ENCODE measurements around the gene GGT7. TPM values are rescaled to one million over a fixed set of nuclear protein-coding genes. Genes with fewer than 3 reads are reported as not detected.

Gene GGT7
- total RNA-seq, 1 experiment from 2014 or later, result 27.7 TPM

GRCh38 chr20:34863421-34863965 lies 9.2 kb downstream of the GGT7 start:
- ChIA-PET POLR2A (interaction anchor here (0.6 kb wide), 1 partner anchor 165 kb away, joined by 3 read pairs; no protein-coding TSS in a partner anchor), CTCF (interaction anchor here (1.1 to 3.5 kb wide), 6 partner anchors 9 to 135 kb away, joined by 3 to 24 read pairs (median 5); partner anchors contain the start of genes ACSS2, GGT7, GSS and MYH7B)
- peak; percentile 79 for ATAC-seq
- H3K27me3 Mint-ChIP-seq (ENCODE audit: low read depth), result peaks cover 4% of the 10 kb centered on the region; the same call in 1 of the 2 replicates
- peaks cover 3% of the 10 kb centered on the region; the same call in 1 of the 2 replicates for H3K36me3 Mint-ChIP-seq
- TF ChIP-seq, protein P1, sequence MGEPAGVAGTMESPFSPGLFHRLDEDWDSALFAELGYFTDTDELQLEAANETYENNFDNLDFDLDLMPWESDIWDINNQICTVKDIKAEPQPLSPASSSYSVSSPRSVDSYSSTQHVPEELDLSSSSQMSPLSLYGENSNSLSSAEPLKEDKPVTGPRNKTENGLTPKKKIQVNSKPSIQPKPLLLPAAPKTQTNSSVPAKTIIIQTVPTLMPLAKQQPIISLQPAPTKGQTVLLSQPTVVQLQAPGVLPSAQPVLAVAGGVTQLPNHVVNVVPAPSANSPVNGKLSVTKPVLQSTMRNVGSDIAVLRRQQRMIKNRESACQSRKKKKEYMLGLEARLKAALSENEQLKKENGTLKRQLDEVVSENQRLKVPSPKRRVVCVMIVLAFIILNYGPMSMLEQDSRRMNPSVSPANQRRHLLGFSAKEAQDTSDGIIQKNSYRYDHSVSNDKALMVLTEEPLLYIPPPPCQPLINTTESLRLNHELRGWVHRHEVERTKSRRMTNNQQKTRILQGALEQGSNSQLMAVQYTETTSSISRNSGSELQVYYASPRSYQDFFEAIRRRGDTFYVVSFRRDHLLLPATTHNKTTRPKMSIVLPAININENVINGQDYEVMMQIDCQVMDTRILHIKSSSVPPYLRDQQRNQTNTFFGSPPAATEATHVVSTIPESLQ (CRISPR knock-in tag; IDR thresholded peaks at IDR 0.05), result no peak
- TF ChIP-seq ZBTB21 (CRISPR knock-in tag; IDR thresholded peaks at IDR 0.05; ENCODE audit: borderline replicate concordance), result no peak
- no peak for TF ChIP-seq FOXP4 (CRISPR knock-in tag; IDR thresholded peaks at IDR 0.05)
- no peak for TF ChIP-seq ZNF671 (CRISPR knock-in tag; IDR thresholded peaks at IDR 0.05)
- TF ChIP-seq ZNF121 (CRISPR knock-in tag; IDR thresholded peaks at IDR 0.05), result no peak
- no peaks in the 10 kb centered on the region for H3K9me3 Mint-ChIP-seq
- DNase-seq (ENCODE audit: low spot score), result peak; percentile 36
- peak overlapping the region; percentile 61 for H3K4me3 Mint-ChIP-seq
- peak overlapping the region; percentile 80; the same call in 1 of the 2 replicates for H3K27ac Mint-ChIP-seq
- H3K4me1 Mint-ChIP-seq, result peaks cover 18% of the 10 kb centered on the region

GRCh38 chr20:34862724-34863123 lies 9.9 kb downstream of the GGT7 start:
- ATAC-seq, result no peak
- POLR2A ChIA-PET, result no interaction called here
- no peaks in the 10 kb centered on the region for H3K9me3 Mint-ChIP-seq
- peak overlapping the region; percentile 61 for H3K4me3 Mint-ChIP-seq
- H3K36me3 Mint-ChIP-seq, result peaks cover 8% of the 10 kb centered on the region
- no peak for DNase-seq (ENCODE audit: low spot score)
- CTCF ChIA-PET, result interaction anchor here (1.2 to 3.5 kb wide), 2 partner anchors 10 to 28 kb away, joined by 3 to 24 read pairs; partner anchors contain the start of gene GGT7
- peaks cover 4% of the 10 kb centered on the region; the same call in 1 of the 2 replicates for H3K27me3 Mint-ChIP-seq (ENCODE audit: low read depth)
- peaks cover 18% of the 10 kb centered on the region for H3K4me1 Mint-ChIP-seq
- H3K27ac Mint-ChIP-seq, result peak overlapping the region; percentile 80
- TF ChIP-seq FOXJ3 (CRISPR knock-in tag; IDR thresholded peaks at IDR 0.05; ENCODE audit: borderline replicate concordance), result no peak
- TF ChIP-seq GRHL2 (CRISPR knock-in tag; IDR thresholded peaks at IDR 0.05; ENCODE audit: insufficient replicate concordance, severe bottlenecking), result no peak
- TF ChIP-seq SMAD4 (CRISPR knock-in tag; IDR thresholded peaks at IDR 0.05), result no peak
- TF ChIP-seq, protein P2, sequence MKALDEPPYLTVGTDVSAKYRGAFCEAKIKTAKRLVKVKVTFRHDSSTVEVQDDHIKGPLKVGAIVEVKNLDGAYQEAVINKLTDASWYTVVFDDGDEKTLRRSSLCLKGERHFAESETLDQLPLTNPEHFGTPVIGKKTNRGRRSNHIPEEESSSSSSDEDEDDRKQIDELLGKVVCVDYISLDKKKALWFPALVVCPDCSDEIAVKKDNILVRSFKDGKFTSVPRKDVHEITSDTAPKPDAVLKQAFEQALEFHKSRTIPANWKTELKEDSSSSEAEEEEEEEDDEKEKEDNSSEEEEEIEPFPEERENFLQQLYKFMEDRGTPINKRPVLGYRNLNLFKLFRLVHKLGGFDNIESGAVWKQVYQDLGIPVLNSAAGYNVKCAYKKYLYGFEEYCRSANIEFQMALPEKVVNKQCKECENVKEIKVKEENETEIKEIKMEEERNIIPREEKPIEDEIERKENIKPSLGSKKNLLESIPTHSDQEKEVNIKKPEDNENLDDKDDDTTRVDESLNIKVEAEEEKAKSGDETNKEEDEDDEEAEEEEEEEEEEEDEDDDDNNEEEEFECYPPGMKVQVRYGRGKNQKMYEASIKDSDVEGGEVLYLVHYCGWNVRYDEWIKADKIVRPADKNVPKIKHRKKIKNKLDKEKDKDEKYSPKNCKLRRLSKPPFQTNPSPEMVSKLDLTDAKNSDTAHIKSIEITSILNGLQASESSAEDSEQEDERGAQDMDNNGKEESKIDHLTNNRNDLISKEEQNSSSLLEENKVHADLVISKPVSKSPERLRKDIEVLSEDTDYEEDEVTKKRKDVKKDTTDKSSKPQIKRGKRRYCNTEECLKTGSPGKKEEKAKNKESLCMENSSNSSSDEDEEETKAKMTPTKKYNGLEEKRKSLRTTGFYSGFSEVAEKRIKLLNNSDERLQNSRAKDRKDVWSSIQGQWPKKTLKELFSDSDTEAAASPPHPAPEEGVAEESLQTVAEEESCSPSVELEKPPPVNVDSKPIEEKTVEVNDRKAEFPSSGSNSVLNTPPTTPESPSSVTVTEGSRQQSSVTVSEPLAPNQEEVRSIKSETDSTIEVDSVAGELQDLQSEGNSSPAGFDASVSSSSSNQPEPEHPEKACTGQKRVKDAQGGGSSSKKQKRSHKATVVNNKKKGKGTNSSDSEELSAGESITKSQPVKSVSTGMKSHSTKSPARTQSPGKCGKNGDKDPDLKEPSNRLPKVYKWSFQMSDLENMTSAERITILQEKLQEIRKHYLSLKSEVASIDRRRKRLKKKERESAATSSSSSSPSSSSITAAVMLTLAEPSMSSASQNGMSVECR (CRISPR knock-in tag; IDR thresholded peaks at IDR 0.05; ENCODE audit: borderline replicate concordance), result no peak
- TF ChIP-seq, protein P3, sequence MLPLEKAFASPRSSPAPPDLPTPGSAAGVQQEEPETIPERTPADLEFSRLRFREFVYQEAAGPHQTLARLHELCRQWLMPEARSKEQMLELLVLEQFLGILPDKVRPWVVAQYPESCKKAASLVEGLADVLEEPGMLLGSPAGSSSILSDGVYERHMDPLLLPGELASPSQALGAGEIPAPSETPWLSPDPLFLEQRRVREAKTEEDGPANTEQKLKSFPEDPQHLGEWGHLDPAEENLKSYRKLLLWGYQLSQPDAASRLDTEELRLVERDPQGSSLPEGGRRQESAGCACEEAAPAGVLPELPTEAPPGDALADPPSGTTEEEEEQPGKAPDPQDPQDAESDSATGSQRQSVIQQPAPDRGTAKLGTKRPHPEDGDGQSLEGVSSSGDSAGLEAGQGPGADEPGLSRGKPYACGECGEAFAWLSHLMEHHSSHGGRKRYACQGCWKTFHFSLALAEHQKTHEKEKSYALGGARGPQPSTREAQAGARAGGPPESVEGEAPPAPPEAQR (CRISPR knock-in tag; IDR thresholded peaks at IDR 0.05), result no peak
- TF ChIP-seq E2F4 (CRISPR knock-in tag; IDR thresholded peaks at IDR 0.05; ENCODE audit: borderline replicate concordance, low read depth), result no peak
- TF ChIP-seq EMX1 (CRISPR knock-in tag; IDR thresholded peaks at IDR 0.05), result no peak
- TF ChIP-seq, protein P4, sequence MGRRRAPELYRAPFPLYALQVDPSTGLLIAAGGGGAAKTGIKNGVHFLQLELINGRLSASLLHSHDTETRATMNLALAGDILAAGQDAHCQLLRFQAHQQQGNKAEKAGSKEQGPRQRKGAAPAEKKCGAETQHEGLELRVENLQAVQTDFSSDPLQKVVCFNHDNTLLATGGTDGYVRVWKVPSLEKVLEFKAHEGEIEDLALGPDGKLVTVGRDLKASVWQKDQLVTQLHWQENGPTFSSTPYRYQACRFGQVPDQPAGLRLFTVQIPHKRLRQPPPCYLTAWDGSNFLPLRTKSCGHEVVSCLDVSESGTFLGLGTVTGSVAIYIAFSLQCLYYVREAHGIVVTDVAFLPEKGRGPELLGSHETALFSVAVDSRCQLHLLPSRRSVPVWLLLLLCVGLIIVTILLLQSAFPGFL (CRISPR knock-in tag; IDR thresholded peaks at IDR 0.05; ENCODE audit: borderline replicate concordance), result no peak
- TF ChIP-seq FOXK1 (CRISPR knock-in tag; IDR thresholded peaks at IDR 0.05), result no peak
- no peak for TF ChIP-seq TEAD4 (CRISPR knock-in tag; IDR thresholded peaks at IDR 0.05)
- TF ChIP-seq ATF1 (CRISPR knock-in tag; IDR thresholded peaks at IDR 0.05), result no peak
- no peak for TF ChIP-seq OVOL2 (CRISPR knock-in tag; IDR thresholded peaks at IDR 0.05; ENCODE audit: borderline replicate concordance)
- TF ChIP-seq, protein P1 (CRISPR knock-in tag; IDR thresholded peaks at IDR 0.05), result no peak
- TF ChIP-seq NFE2L1 (CRISPR knock-in tag; IDR thresholded peaks at IDR 0.05), result no peak
